ENCODE results near the gene CPM. TPM values are rescaled to one million over a fixed set of nuclear protein-coding genes. Genes with fewer than 3 reads are reported as not detected.

CPM gene
- total RNA-seq, 2 experiments from 2014 or later: 3.8 to 13.0 TPM

DNA sequence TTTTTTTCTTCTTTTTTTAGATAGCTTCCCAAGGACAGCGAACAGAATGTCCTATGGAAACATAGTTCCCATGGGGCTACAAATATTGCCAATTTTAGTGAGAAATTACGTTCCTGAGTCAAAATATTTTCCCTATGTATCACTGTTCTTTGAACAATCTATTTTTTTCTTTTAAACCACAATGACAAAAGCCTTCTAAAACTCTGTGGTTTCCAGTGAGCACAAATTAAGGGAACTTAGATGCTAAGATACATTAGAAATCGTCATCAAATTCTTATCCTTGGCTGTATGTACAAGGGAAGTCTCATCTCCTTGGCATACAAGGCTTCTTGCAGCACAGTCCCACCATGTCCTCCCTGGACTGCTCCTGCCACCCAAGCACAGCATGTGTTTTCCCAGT is 17.9 kb downstream of the CPM start:
- no peaks in the 10 kb centered on the region for H3K79me2 ChIP-seq (ENCODE audit: insufficient read depth, low read depth, low read length)
- H3K27ac ChIP-seq (ENCODE audit: low read depth, low read length, poor library complexity, severe bottlenecking): no peak overlapping the region
- no peaks in the 10 kb centered on the region for H4K20me1 ChIP-seq (ENCODE audit: insufficient read depth, low read length)
- no peak overlapping the region for H3K4me3 ChIP-seq (ENCODE audit: low read depth, low read length, poor library complexity, severe bottlenecking)
- no peaks in the 10 kb centered on the region for H3K36me3 ChIP-seq (ENCODE audit: insufficient read depth, low read length)
- no peaks in the 10 kb centered on the region for H3K4me1 ChIP-seq (ENCODE audit: insufficient read depth, low read length, poor library complexity, severe bottlenecking)
- no peak overlapping the region for H3K4me2 ChIP-seq (ENCODE audit: low read length)
- no peaks in the 10 kb centered on the region for H3K9me2 ChIP-seq (ENCODE audit: insufficient read depth, low read length)
- no peak for DNase-seq (ENCODE audit: low spot score)
- ChIA-PET POLR2A (interaction anchor here (0.6 to 1.4 kb wide), 2 partner anchors 8 to 11 kb away, joined by 3 to 5 read pairs; no protein-coding TSS in a partner anchor), CTCF (ENCODE audit: unreplicated experiment) (interaction anchor here (2.2 kb wide), 1 partner anchor 12 kb away, joined by 8 read pairs; no protein-coding TSS in a partner anchor)
- H3K9me3 ChIP-seq (ENCODE audit: low read length): no peaks in the 10 kb centered on the region
- intact Hi-C loops (cut with micrococcal nuclease; ENCODE audit: unreplicated experiment): no loop called here
- TF ChIP-seq, protein P1, sequence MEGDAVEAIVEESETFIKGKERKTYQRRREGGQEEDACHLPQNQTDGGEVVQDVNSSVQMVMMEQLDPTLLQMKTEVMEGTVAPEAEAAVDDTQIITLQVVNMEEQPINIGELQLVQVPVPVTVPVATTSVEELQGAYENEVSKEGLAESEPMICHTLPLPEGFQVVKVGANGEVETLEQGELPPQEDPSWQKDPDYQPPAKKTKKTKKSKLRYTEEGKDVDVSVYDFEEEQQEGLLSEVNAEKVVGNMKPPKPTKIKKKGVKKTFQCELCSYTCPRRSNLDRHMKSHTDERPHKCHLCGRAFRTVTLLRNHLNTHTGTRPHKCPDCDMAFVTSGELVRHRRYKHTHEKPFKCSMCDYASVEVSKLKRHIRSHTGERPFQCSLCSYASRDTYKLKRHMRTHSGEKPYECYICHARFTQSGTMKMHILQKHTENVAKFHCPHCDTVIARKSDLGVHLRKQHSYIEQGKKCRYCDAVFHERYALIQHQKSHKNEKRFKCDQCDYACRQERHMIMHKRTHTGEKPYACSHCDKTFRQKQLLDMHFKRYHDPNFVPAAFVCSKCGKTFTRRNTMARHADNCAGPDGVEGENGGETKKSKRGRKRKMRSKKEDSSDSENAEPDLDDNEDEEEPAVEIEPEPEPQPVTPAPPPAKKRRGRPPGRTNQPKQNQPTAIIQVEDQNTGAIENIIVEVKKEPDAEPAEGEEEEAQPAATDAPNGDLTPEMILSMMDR (conservative IDR thresholded peaks at IDR 0.05; ENCODE audit: low read length): no peak
- TF ChIP-seq EZH2phosphoT487 (IDR thresholded peaks at IDR 0.05; ENCODE audit: borderline replicate concordance, low read depth, low read length): no peak
- BruUV-seq (replicated peaks): no TSS peak
- no peak overlapping the region for H2AFZ ChIP-seq (ENCODE audit: low read length)

DNA sequence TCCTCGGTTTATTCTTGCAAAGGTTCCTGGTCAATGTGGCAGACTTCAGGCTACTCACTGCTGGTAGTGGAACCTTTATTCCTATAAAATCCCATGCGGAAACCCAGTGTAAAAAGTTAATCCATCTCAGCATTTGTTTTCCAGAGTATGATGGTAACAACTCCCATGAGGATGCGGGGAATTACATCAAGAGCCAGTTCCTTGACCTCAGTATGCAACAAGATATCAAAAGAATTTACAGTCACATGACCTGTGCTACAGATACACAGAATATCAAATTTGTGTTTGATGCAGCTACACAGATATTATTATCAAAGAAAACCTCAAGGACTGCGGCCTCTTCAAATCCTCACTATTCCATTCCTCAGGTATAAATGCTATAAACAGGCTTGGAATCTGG is 19.3 kb downstream of the CPM start:
- TF ChIP-seq, protein P1 (conservative IDR thresholded peaks at IDR 0.05; ENCODE audit: low read length): no peak
- ChIA-PET CTCF (ENCODE audit: unreplicated experiment) (no interaction called here), POLR2A (interaction anchor here (0.6 to 1.4 kb wide), 4 partner anchors 9 to 178 kb away, joined by 3 to 5 read pairs (median 3); no protein-coding TSS in a partner anchor)
- no peaks in the 10 kb centered on the region for H3K9me3 ChIP-seq (ENCODE audit: low read length)
- no peaks in the 10 kb centered on the region for H3K79me2 ChIP-seq (ENCODE audit: insufficient read depth, low read depth, low read length)
- no peaks in the 10 kb centered on the region for H3K4me1 ChIP-seq (ENCODE audit: insufficient read depth, low read length, poor library complexity, severe bottlenecking)
- H3K9me2 ChIP-seq (ENCODE audit: insufficient read depth, low read length): no peaks in the 10 kb centered on the region
- H3K4me3 ChIP-seq (ENCODE audit: low read depth, low read length, poor library complexity, severe bottlenecking): no peak overlapping the region
- DNase-seq (ENCODE audit: low spot score): no peak
- H4K20me1 ChIP-seq (ENCODE audit: insufficient read depth, low read length): no peaks in the 10 kb centered on the region
- H3K4me2 ChIP-seq (ENCODE audit: low read length): no peak overlapping the region
- BruUV-seq (replicated peaks): no TSS peak
- H3K36me3 ChIP-seq (ENCODE audit: insufficient read depth, low read length): no peaks in the 10 kb centered on the region
- H3K27ac ChIP-seq (ENCODE audit: low read depth, low read length, poor library complexity, severe bottlenecking): no peak overlapping the region
- intact Hi-C loops (cut with micrococcal nuclease; ENCODE audit: unreplicated experiment): no loop called here
- H2AFZ ChIP-seq (ENCODE audit: low read length): no peak overlapping the region

- no peak for DNase-seq (ENCODE audit: low spot score)
- BruUV-seq (replicated peaks): no TSS peak
Observed at GRCh38 chr12:68912916-68913315, 20.1 kb downstream of the CPM start.

More at GRCh38 chr12:68912916-68913315, 20.1 kb downstream of the CPM start:
- ChIA-PET POLR2A (interaction anchor here (1.0 to 1.2 kb wide), 2 partner anchors 9 to 177 kb away, joined by 3 read pairs; no protein-coding TSS in a partner anchor), CTCF (ENCODE audit: unreplicated experiment) (no interaction called here)
- Histone ChIP-seq H3K4me1 (ENCODE audit: insufficient read depth, low read length, poor library complexity, severe bottlenecking) (no peaks in the 10 kb centered on the region), H4K20me1 (ENCODE audit: insufficient read depth, low read length) (no peaks in the 10 kb centered on the region), H3K4me3 (ENCODE audit: low read depth, low read length, poor library complexity, severe bottlenecking) (no peak overlapping the region), H3K79me2 (ENCODE audit: insufficient read depth, low read depth, low read length) (no peaks in the 10 kb centered on the region), H3K9me3 (ENCODE audit: low read length) (no peaks in the 10 kb centered on the region), H3K9me2 (ENCODE audit: insufficient read depth, low read length) (no peaks in the 10 kb centered on the region), H3K4me2 (ENCODE audit: low read length) (no peak overlapping the region), H2AFZ (ENCODE audit: low read length) (no peak overlapping the region), H3K27ac (ENCODE audit: low read depth, low read length, poor library complexity, severe bottlenecking) (no peak overlapping the region), H3K36me3 (ENCODE audit: insufficient read depth, low read length) (no peaks in the 10 kb centered on the region)
- intact Hi-C loops (cut with micrococcal nuclease; ENCODE audit: unreplicated experiment): no loop called here
- no peak for TF ChIP-seq EZH2phosphoT487 (IDR thresholded peaks at IDR 0.05; ENCODE audit: borderline replicate concordance, low read depth, low read length)
- TF ChIP-seq, protein P1 (conservative IDR thresholded peaks at IDR 0.05; ENCODE audit: low read length): peak; percentile 27; the same call in 1 of the 2 replicates
